ENCODE results near the gene CCDC32. TPM values are rescaled to one million over a fixed set of nuclear protein-coding genes. Genes with fewer than 3 reads are reported as not detected.

Gene CCDC32, protein sequence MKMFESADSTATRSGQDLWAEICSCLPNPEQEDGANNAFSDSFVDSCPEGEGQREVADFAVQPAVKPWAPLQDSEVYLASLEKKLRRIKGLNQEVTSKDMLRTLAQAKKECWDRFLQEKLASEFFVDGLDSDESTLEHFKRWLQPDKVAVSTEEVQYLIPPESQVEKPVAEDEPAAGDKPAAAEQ
- 10 to 100 TPM; 36.8 to 49.0 (median 43.7) TPM for total RNA-seq

- 0% methylated on average over 18 to 28 of the region's 40 CpGs for WGBS, 2 donors
- H3K9me3 ChIP-seq: no peaks in the 10 kb centered on the region
- DNase-seq: peak; percentile 98 to 99
- TF ChIP-seq, protein P1, sequence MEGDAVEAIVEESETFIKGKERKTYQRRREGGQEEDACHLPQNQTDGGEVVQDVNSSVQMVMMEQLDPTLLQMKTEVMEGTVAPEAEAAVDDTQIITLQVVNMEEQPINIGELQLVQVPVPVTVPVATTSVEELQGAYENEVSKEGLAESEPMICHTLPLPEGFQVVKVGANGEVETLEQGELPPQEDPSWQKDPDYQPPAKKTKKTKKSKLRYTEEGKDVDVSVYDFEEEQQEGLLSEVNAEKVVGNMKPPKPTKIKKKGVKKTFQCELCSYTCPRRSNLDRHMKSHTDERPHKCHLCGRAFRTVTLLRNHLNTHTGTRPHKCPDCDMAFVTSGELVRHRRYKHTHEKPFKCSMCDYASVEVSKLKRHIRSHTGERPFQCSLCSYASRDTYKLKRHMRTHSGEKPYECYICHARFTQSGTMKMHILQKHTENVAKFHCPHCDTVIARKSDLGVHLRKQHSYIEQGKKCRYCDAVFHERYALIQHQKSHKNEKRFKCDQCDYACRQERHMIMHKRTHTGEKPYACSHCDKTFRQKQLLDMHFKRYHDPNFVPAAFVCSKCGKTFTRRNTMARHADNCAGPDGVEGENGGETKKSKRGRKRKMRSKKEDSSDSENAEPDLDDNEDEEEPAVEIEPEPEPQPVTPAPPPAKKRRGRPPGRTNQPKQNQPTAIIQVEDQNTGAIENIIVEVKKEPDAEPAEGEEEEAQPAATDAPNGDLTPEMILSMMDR (IDR thresholded peaks at IDR 0.05): no peak
- TF ChIP-seq POLR2A (IDR thresholded peaks at IDR 0.05): peak in 1 of 2 donors; percentile 91
- peaks cover 0 to 3% of the 10 kb centered on the region in 2 donors for H3K36me3 ChIP-seq
- H3K27ac ChIP-seq: peak within 1 kb of the TSS; percentile 33 to 95 (median 91)
- H3K27me3 ChIP-seq: no peaks in the 10 kb centered on the region
- peaks cover 9 to 19% of the 10 kb centered on the region in 2 donors for H3K4me1 ChIP-seq
- peak within 1 kb of the TSS; percentile 15 to 61 (median 61) for H3K4me3 ChIP-seq (replicated peaks in 1 of 3)
- intact Hi-C loops (cut with DNase I): loop anchor here (5.0 to 10.0 kb wide), 2 partner anchors 122 to 210 kb away; partner anchors contain the start of gene BAHD1
Measured at GRCh38 chr15:40564591-40565332, at the start of gene CCDC32. Gene CCDC32 (minus strand): TSS chr15:40565042. CDS start chr15:40563015, 2,027 bp downstream.

GRCh38 chr15:40613080-40613479 lies 48.2 kb upstream of the CCDC32 start:
- intact Hi-C loops (cut with DNase I): no loop called here
- H3K36me3 ChIP-seq: no peaks in the 10 kb centered on the region
- H3K4me3 ChIP-seq (replicated peaks in 1 of 3): no peak overlapping the region
- TF ChIP-seq POLR2A (IDR thresholded peaks at IDR 0.05): no peak
- TF ChIP-seq, protein P1 (IDR thresholded peaks at IDR 0.05): no peak
- no peaks in the 10 kb centered on the region for H3K9me3 ChIP-seq
- H3K27me3 ChIP-seq: no peaks in the 10 kb centered on the region
- H3K27ac ChIP-seq: no peak overlapping the region
- H3K4me1 ChIP-seq: no peaks in the 10 kb centered on the region
- 75 to 95% methylated on average over 5 of the region's 5 CpGs for WGBS, 2 donors
- DNase-seq: no peak

GRCh38 chr15:40603935-40604334 lies 39.1 kb upstream of the CCDC32 start:
- DNase-seq: no peak
- no peak overlapping the region for H3K4me3 ChIP-seq (replicated peaks in 1 of 3)
- no peak overlapping the region for H3K27ac ChIP-seq
- H3K36me3 ChIP-seq: no peaks in the 10 kb centered on the region
- intact Hi-C loops (cut with DNase I): no loop called here
- no peaks in the 10 kb centered on the region for H3K9me3 ChIP-seq
- H3K27me3 ChIP-seq: no peaks in the 10 kb centered on the region
- TF ChIP-seq POLR2A (IDR thresholded peaks at IDR 0.05): no peak
- TF ChIP-seq, protein P1 (IDR thresholded peaks at IDR 0.05): no peak
- no peaks in the 10 kb centered on the region for H3K4me1 ChIP-seq

DNA sequence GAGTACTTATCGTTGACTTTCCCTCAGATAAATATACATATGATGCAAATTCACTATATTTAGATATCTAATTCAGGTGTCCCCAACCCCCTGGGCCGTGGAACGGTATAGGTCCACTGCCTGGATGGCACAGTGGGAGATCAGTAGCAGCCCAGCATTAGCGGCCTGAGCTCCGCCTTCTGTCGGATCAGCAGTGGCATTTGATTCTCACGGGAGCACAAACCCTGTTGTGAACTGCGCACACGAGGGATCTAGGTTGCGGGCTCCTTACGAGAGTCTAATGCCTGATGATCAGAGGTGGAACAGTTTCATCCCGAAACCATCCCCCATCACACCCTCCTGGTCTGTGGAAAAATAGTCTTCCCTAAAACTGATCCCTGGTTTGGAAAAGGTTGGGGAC lies 36.1 kb upstream of the CCDC32 start:
- no peak overlapping the region for H3K4me3 ChIP-seq (replicated peaks in 1 of 3)
- TF ChIP-seq, protein P1 (IDR thresholded peaks at IDR 0.05): no peak
- no peak for TF ChIP-seq POLR2A (IDR thresholded peaks at IDR 0.05)
- no peaks in the 10 kb centered on the region for H3K27me3 ChIP-seq
- H3K36me3 ChIP-seq: no peaks in the 10 kb centered on the region
- no peak for DNase-seq
- no peaks in the 10 kb centered on the region for H3K4me1 ChIP-seq
- H3K9me3 ChIP-seq: no peaks in the 10 kb centered on the region
- 93 to 97% methylated on average over 12 of the region's 12 CpGs for WGBS, 2 donors
- intact Hi-C loops (cut with DNase I): no loop called here
- H3K27ac ChIP-seq: no peak overlapping the region

- Histone ChIP-seq H3K4me3 (replicated peaks in 1 of 3) (no peak overlapping the region), H3K36me3 (no peaks in the 10 kb centered on the region), H3K27ac (no peak overlapping the region), H3K9me3 (no peaks in the 10 kb centered on the region), H3K4me1 (peaks cover 7 to 8% of the 10 kb centered on the region in 2 donors), H3K27me3 (no peaks in the 10 kb centered on the region)
- intact Hi-C loops (cut with DNase I): loop anchor here (10.0 kb wide), 1 partner anchor 296 kb away; the partner anchor contains the start of gene VPS18
- no peak for DNase-seq
- TF ChIP-seq POLR2A (IDR thresholded peaks at IDR 0.05): no peak
- TF ChIP-seq, protein P1 (IDR thresholded peaks at IDR 0.05): no peak
- WGBS, 2 donors: 72 to 96% methylated on average over 4 of the region's 4 CpGs
Measured at GRCh38 chr15:40598672-40599071, 33.8 kb upstream of the CCDC32 start.
